IMR-90 (cell line): Measurements from ENCODE around the gene SOX1. TPM values are rescaled to one million over a fixed set of nuclear protein-coding genes. Genes with fewer than 3 reads are reported as not detected.

Experiments
- ATAC-seq: fragments of 200-7000 bp; cut with Tn5 transposase; 2 replicates; pipeline ENCODE4 v1.9.1; 2020; ENCODE audit warnings: low read depth, mild to moderate bottlenecking, moderate library complexity
- BruUV-seq: library from RNA; stranded (reverse); fragments of 400-500 nt; replicated peaks from 2 replicates; lab custom pipeline; 2021; lab: Mats Ljungman, UMichigan
- CTCF ChIA-PET: fragments of 300-600 bp; formaldehyde crosslinking; extraction: SDS; loops from one replicate; lab custom pipeline; 2021; ENCODE audit warnings: antibody characterized with exemption; lab: Yijun Ruan, JAX
- POLR2A ChIA-PET: fragments of 300-600 bp; sonication (Branson Sonifier 250); formaldehyde crosslinking; loops from one replicate; lab custom pipeline; 2022; ENCODE audit warnings: antibody characterized with exemption; ENCODE audit not compliant: unreplicated experiment; lab: Charles Lee
- DNase-seq: peaks from one replicate; pipeline ENCODE4 v3.0.0; 2013
- H2AFZ ChIP-seq: replicated peaks from 2 replicates; pipeline ENCODE3; 2013; ENCODE audit warnings: low read length, mild to moderate bottlenecking; ENCODE audit not compliant: poor library complexity
- H2AK5ac ChIP-seq: 2 replicates; pipeline ENCODE4 v1.6.1; 2013; ENCODE audit warnings: low read depth, low read length, inconsistent platforms
- H2AK9ac ChIP-seq: replicated peaks from 2 replicates; pipeline ENCODE3; 2013; ENCODE audit warnings: mild to moderate bottlenecking, low read depth, low read length, moderate library complexity; ENCODE audit not compliant: poor library complexity
- H2BK120ac ChIP-seq: 2 replicates; pipeline ENCODE4 v1.6.1; 2013; ENCODE audit warnings: low read depth, low read length, inconsistent platforms
- H2BK15ac ChIP-seq: 3 replicates; pipeline ENCODE4 v1.6.1; 2013; ENCODE audit warnings: low read depth, low read length, inconsistent platforms
- H2BK20ac ChIP-seq: 2 replicates; pipeline ENCODE4 v1.6.1; 2013; ENCODE audit warnings: low read depth, mild to moderate bottlenecking, inconsistent platforms, low read length, moderate library complexity
- H2BK5ac ChIP-seq: 2 replicates; pipeline ENCODE4 v1.6.1; 2013; ENCODE audit warnings: mild to moderate bottlenecking, low read depth, low read length, inconsistent platforms; ENCODE audit not compliant: poor library complexity, severe bottlenecking
- H3K14ac ChIP-seq: replicated peaks from 2 replicates; pipeline ENCODE4 v1.6.1; 2013; ENCODE audit warnings: low read depth, low read length, inconsistent platforms
- H3K18ac ChIP-seq: 2 replicates; pipeline ENCODE4 v1.6.1; 2013; ENCODE audit warnings: low read depth, low read length, control low read depth
- H3K23ac ChIP-seq: 2 replicates; pipeline ENCODE4 v1.6.1; 2013; ENCODE audit warnings: low read depth, low read length, inconsistent platforms
- H3K27ac ChIP-seq: 2 replicates; pipeline ENCODE4 v1.5.1; 2013; ENCODE audit warnings: mild to moderate bottlenecking, control low read depth, low read length; ENCODE audit not compliant: insufficient read depth
- H3K27me3 ChIP-seq: 2 replicates; pipeline ENCODE4 v1.6.1; 2013; ENCODE audit warnings: low read length; ENCODE audit not compliant: control insufficient read depth, insufficient read depth
- H3K36me3 ChIP-seq: 2 replicates; pipeline ENCODE4 v1.6.1; 2013; ENCODE audit warnings: low read length, mixed read lengths; ENCODE audit not compliant: control insufficient read depth, insufficient read depth
- H3K4ac ChIP-seq: 2 replicates; pipeline ENCODE4 v1.6.1; 2013; ENCODE audit warnings: low read depth, low read length, inconsistent platforms
- H3K4me1 ChIP-seq: 2 replicates; pipeline ENCODE4 v1.6.1; 2013; ENCODE audit warnings: low read length, mixed read lengths; ENCODE audit not compliant: control insufficient read depth, insufficient read depth
- H3K4me2 ChIP-seq: 2 replicates; pipeline ENCODE4 v1.6.1; 2013; ENCODE audit warnings: low read depth, mild to moderate bottlenecking, control low read depth, low read length, moderate library complexity
- H3K4me3 ChIP-seq: 2 replicates; pipeline ENCODE4 v1.5.1; 2013; ENCODE audit warnings: low read depth, mild to moderate bottlenecking, control low read depth, low read length, moderate library complexity; ENCODE audit not compliant: insufficient read depth
- H3K56ac ChIP-seq: 2 replicates; pipeline ENCODE4 v1.6.1; 2013; ENCODE audit warnings: low read length, inconsistent platforms; ENCODE audit not compliant: insufficient read depth; ENCODE audit errors: extremely low read depth
- H3K79me1 ChIP-seq, 2 experiments: 2 replicates each; pipeline ENCODE4 v1.6.1; 2013; ENCODE audit warnings: low read length in 2 of 2, inconsistent platforms in 1 of 2, low read depth in 1 of 2
- H3K9ac ChIP-seq: 2 replicates; pipeline ENCODE4 v1.6.1; 2013; ENCODE audit warnings: low read depth, low read length, control low read depth
- H3K9me1 ChIP-seq: 2 replicates; pipeline ENCODE4 v1.6.1; 2013; ENCODE audit warnings: low read length, inconsistent platforms; ENCODE audit not compliant: insufficient read depth
- H3K9me3 ChIP-seq: 2 replicates; pipeline ENCODE4 v1.6.1; 2013; ENCODE audit warnings: low read length; ENCODE audit not compliant: control insufficient read depth, insufficient read depth
- H4K20me1 ChIP-seq: 2 replicates; pipeline ENCODE4 v1.6.1; 2013; ENCODE audit warnings: low read length, inconsistent platforms; ENCODE audit not compliant: insufficient read depth
- H4K5ac ChIP-seq: 2 replicates; pipeline ENCODE4 v1.6.1; 2013; ENCODE audit warnings: mild to moderate bottlenecking, low read depth, low read length, control low read depth
- H4K8ac ChIP-seq, 2 experiments: 2 replicates each; pipeline ENCODE4 v1.6.1; 2013; ENCODE audit warnings: low read depth in 2 of 2, low read length in 2 of 2, control low read depth in 1 of 2, inconsistent platforms in 1 of 2
- H4K91ac ChIP-seq: 2 replicates; pipeline ENCODE4 v1.6.1; 2013; ENCODE audit warnings: low read depth, low read length, inconsistent platforms; ENCODE audit not compliant: insufficient read depth
- BHLHE40 ChIP-seq: fragments of 150-350 bp; IDR thresholded peaks from 2 replicates; pipeline ENCODE4 v1.6.1; 2016; ENCODE audit warnings: mild to moderate bottlenecking, low read depth, low read length
- ELK1 ChIP-seq: fragments of 150-350 bp; IDR thresholded peaks from 2 replicates; pipeline ENCODE4 v1.6.1; 2016; ENCODE audit warnings: low read depth, mild to moderate bottlenecking, low read length, moderate library complexity, borderline replicate concordance
- FOS ChIP-seq: fragments of 150-350 bp; IDR thresholded peaks from 2 replicates; pipeline ENCODE4 v1.6.1; 2016; ENCODE audit warnings: low read depth, low read length
- MAFK ChIP-seq: IDR thresholded peaks from 2 replicates; pipeline ENCODE4 v1.6.1; 2012; ENCODE audit warnings: low read depth, low read length, improper control_type of control experiment
- MAZ ChIP-seq: IDR thresholded peaks from 2 replicates; pipeline ENCODE4 v1.6.1; 2012; ENCODE audit warnings: low read depth, mild to moderate bottlenecking, low read length, improper control_type of control experiment, moderate library complexity, borderline replicate concordance
- RAD21 ChIP-seq: IDR thresholded peaks from 2 replicates; pipeline ENCODE4 v1.6.1; 2012; ENCODE audit warnings: low read length, improper control_type of control experiment
- RCOR1 ChIP-seq: IDR thresholded peaks from 2 replicates; pipeline ENCODE4 v1.6.1; 2012; ENCODE audit warnings: mild to moderate bottlenecking, low read length, improper control_type of control experiment; ENCODE audit not compliant: insufficient replicate concordance
- RFX5 ChIP-seq: IDR thresholded peaks from 2 replicates; pipeline ENCODE4 v1.8.0; 2012; ENCODE audit warnings: low read depth, mild to moderate bottlenecking, low read length, moderate library complexity
- SMC3 ChIP-seq: fragments of 150-350 bp; IDR thresholded peaks from 2 replicates; pipeline ENCODE4 v1.6.1; 2016; ENCODE audit warnings: low read depth, mild to moderate bottlenecking, antibody characterized with exemption, low read length, moderate library complexity
- USF2 ChIP-seq: fragments of 150-350 bp; IDR thresholded peaks from 2 replicates; pipeline ENCODE4 v1.6.1; 2017; ENCODE audit warnings: mild to moderate bottlenecking, antibody characterized with exemption, low read length, low read depth
- WGBS, 2 experiments: methylation state at CpG; one replicate each; pipeline versions ENCODE4 v1.1.5 to v1.1.7; 2013; ENCODE audit warnings: missing lambda C conversion rate in 2 of 2; ENCODE audit not compliant: insufficient read length in 1 of 2; ENCODE audit errors: extremely low coverage in 2 of 2; 5-methylcytosine and 5-hydroxymethylcytosine counted together
- dilution Hi-C: fragments of 300-500 bp; cut with HindIII; formaldehyde crosslinking; loops from one replicate; pipeline ENCODE4 v1.14.3; 2018; ENCODE audit warnings: low sequenced_read_pairs; ENCODE audit not compliant: unreplicated experiment
- in situ Hi-C: fragments of 300-500 bp; cut with MboI; formaldehyde crosslinking; loops from 3 replicates; pipeline ENCODE4 v1.14.3; 2019; ENCODE audit warnings: low sequenced_read_pairs, inconsistent platforms, mixed read lengths
- intact Hi-C: fragments of 100-400 bp; cut with micrococcal nuclease; formaldehyde crosslinking; loops from 2 replicates; pipeline ENCODE4 v1.10.0; 2022
- polyA plus RNA-seq, 3 experiments: library from polyadenylated mRNA; depleted of rRNA; stranded (reverse); fragments of >200 nt; gene quantifications; 2 replicates each; pipeline ENCODE4 v1.2.3, GENCODE V29; 2012; ENCODE audit warnings: low replicate concordance in 1 of 3
- total RNA-seq: library from RNA; depleted of rRNA; stranded (reverse); fragments of >200 nt; gene quantifications from 2 replicates; pipeline ENCODE4 v1.2.3, GENCODE V29; 2012

The SOX1 gene
- total and polyA plus RNA-seq, 2 of the 4 experiments (the other 2 are of a cell fraction) = not detected

- BruUV-seq = no TSS peak
- no peak overlapping the region for H2AK5ac ChIP-seq
- no peak overlapping the region for H3K14ac ChIP-seq
- dilution Hi-C loops = no loop called here
- H3K18ac ChIP-seq = no peak overlapping the region
- no peak overlapping the region; the same call in 1 of the 2 replicates for H3K4me2 ChIP-seq
- no peak for ATAC-seq
- CTCF ChIA-PET = no interaction called here
- H3K27me3 ChIP-seq = peaks cover 62% of the 10 kb centered on the region
- H3K9me3 ChIP-seq = peaks cover 6% of the 10 kb centered on the region; the same call in 1 of the 2 replicates
- 7% methylated on average over 3 of the region's 59 CpGs; no CpG with 5 or more reads in 1 of the 2 experiments for WGBS, 2 experiments
- H2AK9ac ChIP-seq = no peak overlapping the region
- no peaks in the 10 kb centered on the region for H3K79me1 ChIP-seq
- H3K4me3 ChIP-seq = no peak overlapping the region
- H2BK15ac ChIP-seq = no peak overlapping the region
- H3K23ac ChIP-seq = no peak overlapping the region
- H4K91ac ChIP-seq = no peak overlapping the region
- H3K4ac ChIP-seq = no peak overlapping the region
- no peak overlapping the region for H2BK120ac ChIP-seq
- in situ Hi-C loops = no loop called here
- H3K4me1 ChIP-seq = no peaks in the 10 kb centered on the region
- no peak overlapping the region for H4K8ac ChIP-seq
- no peak overlapping the region for H3K9ac ChIP-seq
- H4K5ac ChIP-seq = no peak overlapping the region
- no peak overlapping the region for H3K27ac ChIP-seq
- no peak overlapping the region for H2BK20ac ChIP-seq
- H4K20me1 ChIP-seq = no peaks in the 10 kb centered on the region
- H2BK5ac ChIP-seq = no peak overlapping the region
- H3K9me1 ChIP-seq = no peaks in the 10 kb centered on the region
- intact Hi-C loops = no loop called here
- H2AFZ ChIP-seq = no peak overlapping the region
- DNase-seq = no peak
- no peak for TF ChIP-seq SMC3
- no peak for TF ChIP-seq RAD21
- TF ChIP-seq USF2 = no peak
- TF ChIP-seq RFX5 = no peak
- no peak for TF ChIP-seq RCOR1
- no peak for TF ChIP-seq MAFK
- TF ChIP-seq BHLHE40 = no peak
- no peak for TF ChIP-seq MAZ
- no peak for TF ChIP-seq FOS
- no peak for TF ChIP-seq ELK1
- H3K56ac ChIP-seq = no peak overlapping the region
- H3K36me3 ChIP-seq = no peaks in the 10 kb centered on the region
- POLR2A ChIA-PET = no interaction called here
These were observed 5.0 kb downstream of the SOX1 start for GRCh38 chr13:112071723-112072533.
